ENCODE measurements around the gene ANGEL1.

ANGEL1 gene, protein sequence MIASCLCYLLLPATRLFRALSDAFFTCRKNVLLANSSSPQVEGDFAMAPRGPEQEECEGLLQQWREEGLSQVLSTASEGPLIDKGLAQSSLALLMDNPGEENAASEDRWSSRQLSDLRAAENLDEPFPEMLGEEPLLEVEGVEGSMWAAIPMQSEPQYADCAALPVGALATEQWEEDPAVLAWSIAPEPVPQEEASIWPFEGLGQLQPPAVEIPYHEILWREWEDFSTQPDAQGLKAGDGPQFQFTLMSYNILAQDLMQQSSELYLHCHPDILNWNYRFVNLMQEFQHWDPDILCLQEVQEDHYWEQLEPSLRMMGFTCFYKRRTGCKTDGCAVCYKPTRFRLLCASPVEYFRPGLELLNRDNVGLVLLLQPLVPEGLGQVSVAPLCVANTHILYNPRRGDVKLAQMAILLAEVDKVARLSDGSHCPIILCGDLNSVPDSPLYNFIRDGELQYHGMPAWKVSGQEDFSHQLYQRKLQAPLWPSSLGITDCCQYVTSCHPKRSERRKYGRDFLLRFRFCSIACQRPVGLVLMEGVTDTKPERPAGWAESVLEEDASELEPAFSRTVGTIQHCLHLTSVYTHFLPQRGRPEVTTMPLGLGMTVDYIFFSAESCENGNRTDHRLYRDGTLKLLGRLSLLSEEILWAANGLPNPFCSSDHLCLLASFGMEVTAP

DNA sequence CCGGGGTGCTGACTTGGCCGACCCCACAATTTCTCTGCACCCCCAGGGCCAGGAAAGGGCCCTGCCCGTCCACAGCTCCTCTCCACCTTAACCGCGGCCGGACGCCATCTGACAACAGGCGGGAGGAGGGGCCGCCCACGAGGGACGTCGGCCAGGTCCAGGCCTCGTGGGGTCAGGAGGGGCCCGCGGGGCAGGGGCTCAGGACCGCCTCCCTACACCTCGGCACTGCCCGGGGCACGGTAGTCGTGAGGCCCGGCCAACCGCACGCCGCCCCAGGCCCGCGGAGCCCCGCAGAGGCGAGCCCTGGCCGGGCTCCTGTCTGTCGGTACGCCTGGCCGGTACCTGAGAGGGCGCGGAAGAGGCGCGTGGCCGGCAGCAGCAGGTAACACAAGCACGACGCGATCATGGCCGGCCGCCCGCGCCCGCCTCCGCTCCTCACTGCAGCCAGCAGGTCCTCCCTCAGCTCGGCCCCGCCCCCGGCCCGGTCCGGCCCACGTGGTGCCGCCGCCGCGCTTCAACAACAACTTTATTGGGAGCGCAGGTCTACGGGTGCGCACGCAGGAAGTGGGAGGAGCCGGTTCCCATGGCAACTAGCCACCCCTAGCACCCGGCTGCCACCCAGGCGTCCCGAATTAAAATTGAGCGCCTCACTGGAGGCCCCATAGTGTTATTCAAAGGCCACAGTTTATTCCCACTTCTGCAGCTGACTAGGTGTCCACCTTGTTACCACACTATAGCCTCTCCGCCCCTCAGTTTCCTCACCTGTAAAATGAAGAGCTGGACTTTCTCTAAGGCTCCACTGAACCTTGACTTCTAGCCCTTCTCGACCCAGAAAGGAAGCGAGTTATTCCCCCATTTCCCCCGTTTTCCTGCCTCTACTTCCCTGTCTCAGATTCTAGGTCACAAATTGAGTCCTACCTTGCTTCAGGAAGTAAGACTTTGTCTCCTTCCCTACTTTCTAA is at the start of gene ANGEL1:
TSS of gene ANGEL1 (minus strand) at position 461 of the 962 bp plus-strand sequence. CDS start at position 406, 55 bp downstream.
- Histone ChIP-seq H3K9ac (ENCODE audit: low read length in 5 of 5) (peak within 1 kb of the TSS; percentile 40 to 87 (median 84)), H3K4me3 (ENCODE audit: low read depth in 1 of 5, low read length in 5 of 5) (peak within 1 kb of the TSS; percentile 73 to 83 (median 81)), H3K27ac (ENCODE audit: low read depth, low read length) (peak within 1 kb of the TSS; percentile 65), H3K4me1 (ENCODE audit: control insufficient read depth in 5 of 5, insufficient read depth in 5 of 5, low read length in 5 of 5) (peaks cover 4 to 41% (median 36%) of the 10 kb centered on the region in 5 donors), H3K36me3 (ENCODE audit: control insufficient read depth in 5 of 5, insufficient read depth in 5 of 5, low read length in 5 of 5) (peaks cover 0 to 17% (median 15%) of the 10 kb centered on the region in 5 donors), H3K9me3 (ENCODE audit: control insufficient read depth in 5 of 5, low read length in 5 of 5) (no peaks in the 10 kb centered on the region), H3K27me3 (ENCODE audit: control insufficient read depth in 5 of 5, insufficient read depth in 4 of 5, low read length in 5 of 5) (no peaks in the 10 kb centered on the region)

DNA sequence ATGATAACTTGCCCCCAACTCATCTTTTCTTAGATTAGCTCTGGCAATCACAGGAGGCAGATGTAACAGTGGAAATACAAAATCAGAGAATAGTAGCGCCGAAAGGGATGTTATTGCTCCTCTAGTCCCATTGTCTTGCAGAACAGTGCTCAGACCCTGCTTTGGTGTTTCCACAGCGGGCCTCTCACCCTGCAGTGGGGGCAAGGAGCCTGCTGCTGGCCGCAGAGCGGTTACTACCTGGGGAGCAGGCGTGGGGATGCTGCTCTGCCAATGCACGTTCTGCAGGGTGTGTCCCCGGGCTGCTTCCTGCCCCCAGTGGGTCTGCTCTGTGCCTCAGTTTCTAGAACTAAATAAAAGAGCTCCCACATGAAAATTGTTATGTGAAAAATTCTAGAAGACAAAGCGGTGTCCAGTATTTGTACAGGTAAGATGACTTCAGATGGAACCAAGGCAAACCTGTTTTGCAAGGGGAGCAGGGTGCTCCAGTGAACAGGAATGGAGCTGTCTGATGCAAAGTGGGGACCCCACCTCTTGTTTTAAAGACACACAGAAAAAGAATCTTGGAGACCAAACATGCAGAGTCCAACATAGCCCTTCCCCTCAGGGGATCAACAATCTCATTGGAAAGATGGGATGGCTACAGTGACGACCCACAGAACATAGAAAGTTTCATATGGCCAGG is 49.0 kb upstream of the ANGEL1 start:
- Histone ChIP-seq H3K27me3 (ENCODE audit: control insufficient read depth in 5 of 5, insufficient read depth in 4 of 5, low read length in 5 of 5) (peaks cover 0 to 4% (median 0%) of the 10 kb centered on the region in 5 donors), H3K9ac (ENCODE audit: low read length in 5 of 5) (no peak overlapping the region), H3K4me1 (ENCODE audit: control insufficient read depth in 5 of 5, insufficient read depth in 5 of 5, low read length in 5 of 5) (peaks cover 0 to 30% (median 13%) of the 10 kb centered on the region in 5 donors), H3K9me3 (ENCODE audit: control insufficient read depth in 5 of 5, low read length in 5 of 5) (no peaks in the 10 kb centered on the region), H3K4me3 (ENCODE audit: low read depth in 1 of 5, low read length in 5 of 5) (no peak overlapping the region), H3K27ac (ENCODE audit: low read depth, low read length) (no peak overlapping the region), H3K36me3 (ENCODE audit: control insufficient read depth in 5 of 5, insufficient read depth in 5 of 5, low read length in 5 of 5) (no peaks in the 10 kb centered on the region)

DNA sequence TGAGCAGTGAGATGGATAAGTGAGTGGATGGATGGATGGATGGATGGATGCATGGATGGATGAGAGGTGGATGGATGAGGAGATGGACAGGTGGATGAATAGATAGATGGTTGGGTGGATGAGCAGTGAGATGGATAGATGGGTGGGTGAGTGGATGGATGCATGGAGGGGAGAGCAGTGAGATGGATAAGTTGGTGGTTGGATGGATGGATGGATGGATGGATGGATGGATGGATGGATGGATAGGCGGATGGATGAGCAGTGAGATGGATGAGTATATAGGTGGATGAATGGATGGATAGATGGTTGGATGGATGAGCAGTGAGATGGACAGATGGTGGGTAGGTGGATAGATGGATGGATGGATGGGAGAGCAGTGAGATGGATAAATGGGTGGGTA is 44.1 kb upstream of the ANGEL1 start:
- Histone ChIP-seq H3K9ac (ENCODE audit: low read length in 5 of 5) (no peak overlapping the region), H3K4me1 (ENCODE audit: control insufficient read depth in 5 of 5, insufficient read depth in 5 of 5, low read length in 5 of 5) (no peaks in the 10 kb centered on the region), H3K27me3 (ENCODE audit: control insufficient read depth in 5 of 5, insufficient read depth in 4 of 5, low read length in 5 of 5) (peaks cover 0 to 4% (median 0%) of the 10 kb centered on the region in 5 donors), H3K9me3 (ENCODE audit: control insufficient read depth in 5 of 5, low read length in 5 of 5) (no peaks in the 10 kb centered on the region), H3K36me3 (ENCODE audit: control insufficient read depth in 5 of 5, insufficient read depth in 5 of 5, low read length in 5 of 5) (no peaks in the 10 kb centered on the region), H3K4me3 (ENCODE audit: low read depth in 1 of 5, low read length in 5 of 5) (no peak overlapping the region), H3K27ac (ENCODE audit: low read depth, low read length) (no peak overlapping the region)

DNA sequence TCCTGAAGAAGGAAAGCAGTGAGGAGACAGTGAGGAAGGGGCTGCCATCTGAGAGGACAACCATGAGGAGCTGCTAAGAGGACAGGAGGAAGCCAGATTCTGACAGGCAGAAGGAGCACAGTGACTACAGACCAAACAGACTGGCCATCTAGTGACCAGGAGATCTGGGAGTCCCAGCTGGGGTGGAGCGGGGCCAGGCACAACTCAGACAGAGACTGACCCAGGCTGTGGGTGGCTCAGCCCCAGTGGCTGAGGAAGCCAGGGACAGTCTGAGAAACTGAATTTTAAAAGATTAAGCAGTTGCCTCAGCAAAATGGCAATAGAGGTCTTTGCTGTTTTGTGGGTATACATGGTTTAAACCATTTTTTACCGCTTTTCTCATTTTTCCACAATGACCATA is 42.4 kb upstream of the ANGEL1 start:
- Histone ChIP-seq H3K36me3 (ENCODE audit: control insufficient read depth in 5 of 5, insufficient read depth in 5 of 5, low read length in 5 of 5) (no peaks in the 10 kb centered on the region), H3K4me1 (ENCODE audit: control insufficient read depth in 5 of 5, insufficient read depth in 5 of 5, low read length in 5 of 5) (no peaks in the 10 kb centered on the region), H3K9ac (ENCODE audit: low read length in 5 of 5) (no peak overlapping the region), H3K9me3 (ENCODE audit: control insufficient read depth in 5 of 5, low read length in 5 of 5) (no peaks in the 10 kb centered on the region), H3K4me3 (ENCODE audit: low read depth in 1 of 5, low read length in 5 of 5) (no peak overlapping the region), H3K27ac (ENCODE audit: low read depth, low read length) (no peak overlapping the region), H3K27me3 (ENCODE audit: control insufficient read depth in 5 of 5, insufficient read depth in 4 of 5, low read length in 5 of 5) (peaks cover 0 to 4% (median 0%) of the 10 kb centered on the region in 5 donors)

DNA sequence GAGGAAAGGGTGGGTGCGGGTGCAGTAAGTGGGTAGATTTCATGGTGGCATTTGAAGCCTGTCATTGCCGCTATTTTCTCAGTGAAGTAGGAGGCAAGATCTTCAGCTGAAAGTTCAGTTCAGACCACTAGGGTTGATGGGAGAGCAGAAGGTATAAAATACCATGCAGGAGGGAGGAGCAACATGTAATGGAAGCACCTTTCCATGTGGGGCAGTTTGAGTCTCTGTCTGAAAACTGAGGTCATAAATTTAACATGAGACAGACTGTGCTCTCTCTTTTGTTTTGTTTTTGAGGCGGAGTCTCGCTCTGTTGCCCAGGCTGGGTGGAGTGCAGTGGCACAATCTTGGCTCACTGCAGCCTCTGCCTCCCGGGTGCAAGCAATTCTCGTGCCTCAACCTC is 36.2 kb upstream of the ANGEL1 start:
- Histone ChIP-seq H3K9me3 (ENCODE audit: control insufficient read depth in 5 of 5, low read length in 5 of 5) (no peaks in the 10 kb centered on the region), H3K4me3 (ENCODE audit: low read depth in 1 of 5, low read length in 5 of 5) (no peak overlapping the region), H3K36me3 (ENCODE audit: control insufficient read depth in 5 of 5, insufficient read depth in 5 of 5, low read length in 5 of 5) (no peaks in the 10 kb centered on the region), H3K27me3 (ENCODE audit: control insufficient read depth in 5 of 5, insufficient read depth in 4 of 5, low read length in 5 of 5) (no peaks in the 10 kb centered on the region), H3K27ac (ENCODE audit: low read depth, low read length) (no peak overlapping the region), H3K4me1 (ENCODE audit: control insufficient read depth in 5 of 5, insufficient read depth in 5 of 5, low read length in 5 of 5) (peaks cover 0 to 10% (median 0%) of the 10 kb centered on the region in 5 donors), H3K9ac (ENCODE audit: low read length in 5 of 5) (no peak overlapping the region)

DNA sequence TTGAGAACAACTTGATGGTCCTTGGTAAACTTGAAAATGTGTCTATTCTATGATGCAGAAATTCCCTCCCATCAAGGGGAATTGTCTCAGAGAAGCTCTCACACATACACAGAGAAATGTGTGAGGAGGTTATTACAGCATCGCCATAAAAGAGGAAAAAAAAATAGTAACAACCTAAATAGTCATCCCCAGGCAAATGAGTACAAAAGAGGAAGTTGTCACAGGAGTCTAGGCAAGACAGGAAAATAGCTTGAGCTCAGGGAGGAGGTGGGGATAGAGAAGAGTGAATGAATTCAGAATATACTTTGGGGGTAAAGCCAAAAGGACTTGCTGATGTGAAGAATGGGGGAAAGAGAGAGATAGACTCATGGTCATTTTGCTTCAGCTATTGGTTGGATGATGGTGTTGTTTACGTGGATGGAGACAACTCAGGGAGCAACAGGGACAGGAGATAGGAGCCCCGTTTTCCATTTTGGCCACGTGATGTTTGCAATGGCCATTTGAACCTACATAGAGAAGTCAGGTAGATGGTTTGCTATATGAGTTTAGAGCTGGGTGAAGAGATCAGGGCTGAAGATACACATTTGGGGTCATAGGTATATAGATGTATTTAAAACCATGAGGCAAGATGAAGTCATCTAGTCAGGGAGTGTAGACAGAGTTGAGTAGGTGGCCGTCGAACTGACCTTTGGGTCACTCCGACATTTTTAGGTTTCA is 33.8 kb upstream of the ANGEL1 start:
- Histone ChIP-seq H3K36me3 (ENCODE audit: control insufficient read depth in 5 of 5, insufficient read depth in 5 of 5, low read length in 5 of 5) (no peaks in the 10 kb centered on the region), H3K27ac (ENCODE audit: low read depth, low read length) (no peak overlapping the region), H3K4me1 (ENCODE audit: control insufficient read depth in 5 of 5, insufficient read depth in 5 of 5, low read length in 5 of 5) (peaks cover 0 to 13% (median 0%) of the 10 kb centered on the region in 5 donors), H3K9ac (ENCODE audit: low read length in 5 of 5) (no peak overlapping the region), H3K4me3 (ENCODE audit: low read depth in 1 of 5, low read length in 5 of 5) (no peak overlapping the region), H3K9me3 (ENCODE audit: control insufficient read depth in 5 of 5, low read length in 5 of 5) (no peaks in the 10 kb centered on the region), H3K27me3 (ENCODE audit: control insufficient read depth in 5 of 5, insufficient read depth in 4 of 5, low read length in 5 of 5) (no peaks in the 10 kb centered on the region)

DNA sequence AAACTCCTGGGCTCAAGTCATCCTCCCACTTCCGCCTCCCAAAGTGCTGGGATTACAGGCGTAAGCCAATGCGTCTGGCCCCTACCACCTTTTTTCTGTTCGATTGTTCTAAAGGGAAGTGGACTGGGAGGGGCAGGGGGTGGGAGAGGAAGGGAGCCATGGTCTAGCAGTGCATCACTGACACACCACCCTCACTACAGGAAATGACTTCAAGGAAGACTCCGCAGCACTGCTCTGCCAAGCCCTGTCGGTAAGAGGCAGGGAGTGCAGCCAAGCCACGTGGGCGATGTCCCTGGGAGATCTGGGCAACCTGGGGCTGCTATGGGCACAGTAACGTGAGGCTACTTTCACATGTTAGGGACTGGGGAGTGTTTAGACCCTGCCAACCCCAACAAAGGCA is 31.5 kb upstream of the ANGEL1 start:
- Histone ChIP-seq H3K4me1 (ENCODE audit: control insufficient read depth in 5 of 5, insufficient read depth in 5 of 5, low read length in 5 of 5) (peaks cover 0 to 13% (median 0%) of the 10 kb centered on the region in 5 donors), H3K9me3 (ENCODE audit: control insufficient read depth in 5 of 5, low read length in 5 of 5) (no peaks in the 10 kb centered on the region), H3K9ac (ENCODE audit: low read length in 5 of 5) (no peak overlapping the region), H3K4me3 (ENCODE audit: low read depth in 1 of 5, low read length in 5 of 5) (no peak overlapping the region), H3K27me3 (ENCODE audit: control insufficient read depth in 5 of 5, insufficient read depth in 4 of 5, low read length in 5 of 5) (no peaks in the 10 kb centered on the region), H3K27ac (ENCODE audit: low read depth, low read length) (peak overlapping the region; percentile 24), H3K36me3 (ENCODE audit: control insufficient read depth in 5 of 5, insufficient read depth in 5 of 5, low read length in 5 of 5) (no peaks in the 10 kb centered on the region)

DNA sequence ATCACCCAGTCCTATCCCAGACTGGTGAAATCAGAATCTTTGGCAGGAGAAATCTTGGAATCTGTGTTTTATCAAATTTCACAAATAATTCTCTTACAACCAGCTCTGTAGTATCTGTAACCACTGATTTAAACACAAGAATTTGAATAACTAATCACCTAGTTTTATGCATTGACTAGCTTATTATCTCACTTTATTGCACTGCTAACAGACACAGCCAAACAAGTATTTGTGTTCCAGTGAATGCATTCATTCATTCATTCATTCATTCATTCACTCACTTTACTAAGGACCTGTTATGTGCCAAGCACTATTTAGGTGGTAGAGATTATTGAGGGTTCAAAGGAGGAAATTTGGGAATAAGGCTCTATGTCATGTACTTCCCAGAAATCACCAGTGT is 29.7 kb upstream of the ANGEL1 start:
- H3K27ac ChIP-seq (ENCODE audit: low read depth, low read length) = no peak overlapping the region
- no peaks in the 10 kb centered on the region for H3K27me3 ChIP-seq (ENCODE audit: control insufficient read depth in 5 of 5, insufficient read depth in 4 of 5, low read length in 5 of 5)
- H3K36me3 ChIP-seq (ENCODE audit: control insufficient read depth in 5 of 5, insufficient read depth in 5 of 5, low read length in 5 of 5) = no peaks in the 10 kb centered on the region
- no peak overlapping the region for H3K9ac ChIP-seq (ENCODE audit: low read length in 5 of 5)
- peaks cover 0 to 13% (median 0%) of the 10 kb centered on the region in 5 donors for H3K4me1 ChIP-seq (ENCODE audit: control insufficient read depth in 5 of 5, insufficient read depth in 5 of 5, low read length in 5 of 5)
- no peaks in the 10 kb centered on the region for H3K9me3 ChIP-seq (ENCODE audit: control insufficient read depth in 5 of 5, low read length in 5 of 5)
- no peak overlapping the region for H3K4me3 ChIP-seq (ENCODE audit: low read depth in 1 of 5, low read length in 5 of 5)

DNA sequence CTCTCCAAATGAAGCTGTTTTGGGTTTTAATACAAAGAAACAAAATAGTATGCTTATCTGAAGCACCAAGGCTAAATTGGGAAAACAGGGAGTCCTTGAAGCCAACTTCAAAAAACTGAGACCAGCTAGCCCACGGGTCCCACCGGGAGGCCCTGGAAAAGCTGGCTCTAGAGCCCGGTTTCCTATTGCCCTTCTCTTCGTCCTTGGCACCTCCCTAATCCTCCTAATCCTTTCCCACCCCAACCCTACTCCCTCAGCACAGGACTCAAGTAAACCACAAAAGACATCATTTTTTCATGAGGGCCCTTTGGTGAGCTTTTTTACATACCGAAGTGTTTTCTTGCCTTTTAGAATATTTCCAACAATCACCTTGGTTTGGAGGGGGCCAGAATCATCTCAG is 24.8 kb upstream of the ANGEL1 start:
- Histone ChIP-seq H3K4me1 (ENCODE audit: control insufficient read depth in 5 of 5, insufficient read depth in 5 of 5, low read length in 5 of 5) (no peaks in the 10 kb centered on the region), H3K9me3 (ENCODE audit: control insufficient read depth in 5 of 5, low read length in 5 of 5) (no peaks in the 10 kb centered on the region), H3K36me3 (ENCODE audit: control insufficient read depth in 5 of 5, insufficient read depth in 5 of 5, low read length in 5 of 5) (no peaks in the 10 kb centered on the region), H3K4me3 (ENCODE audit: low read depth in 1 of 5, low read length in 5 of 5) (no peak overlapping the region), H3K27me3 (ENCODE audit: control insufficient read depth in 5 of 5, insufficient read depth in 4 of 5, low read length in 5 of 5) (no peaks in the 10 kb centered on the region), H3K9ac (ENCODE audit: low read length in 5 of 5) (no peak overlapping the region), H3K27ac (ENCODE audit: low read depth, low read length) (no peak overlapping the region)

All from subcutaneous abdominal adipose tissue (tissue), 5 donors.